MCF 10A (cell line): ENCODE measurements around the gene CA10. TPM values are rescaled to one million over a fixed set of nuclear protein-coding genes. Genes with fewer than 3 reads are reported as not detected.

Experiments used
- BruUV-seq: library from RNA; stranded (reverse); fragments of 400-500 nt; replicated peaks from 2 replicates; lab custom pipeline; 2021; lab: Mats Ljungman, UMichigan
- CTCF ChIA-PET: fragments of 300-600 bp; sonication (Branson Sonifier 250); formaldehyde crosslinking; extraction: SDS; loops from one replicate; lab custom pipeline; 2021; ENCODE audit warnings: antibody characterized with exemption, inconsistent platforms; lab: Yijun Ruan, JAX
- POLR2A ChIA-PET: fragments of 300-600, 350-650 bp; sonication (Branson Sonifier 250); formaldehyde crosslinking; extraction: SDS; loops from one replicate; lab custom pipeline; 2020; ENCODE audit warnings: antibody characterized with exemption, inconsistent platforms; lab: Yijun Ruan, JAX
- DNase-seq: peaks from one replicate; pipeline ENCODE4 v3.0.0-alpha.2; 2018; ENCODE audit not compliant: unreplicated experiment
- H3K27ac Mint-ChIP-seq: one replicate; pipeline ENCODE4 v1.8.0; 2022; ENCODE audit warnings: mild to moderate bottlenecking, low read depth, mixed read lengths; ENCODE audit not compliant: unreplicated experiment
- H3K27me3 Mint-ChIP-seq: one replicate; pipeline ENCODE4 v1.8.0; 2022; ENCODE audit warnings: mixed read lengths; ENCODE audit not compliant: insufficient read depth, unreplicated experiment
- H3K36me3 Mint-ChIP-seq: one replicate; pipeline ENCODE4 v1.8.0; 2022; ENCODE audit warnings: mild to moderate bottlenecking, moderate library complexity, mixed read lengths; ENCODE audit not compliant: insufficient read depth, unreplicated experiment
- H3K4me1 Mint-ChIP-seq: one replicate; pipeline ENCODE4 v1.8.0; 2022; ENCODE audit warnings: mixed read lengths; ENCODE audit not compliant: insufficient read depth, unreplicated experiment
- H3K4me3 Mint-ChIP-seq: one replicate; pipeline ENCODE4 v1.8.0; 2022; ENCODE audit warnings: mild to moderate bottlenecking, moderate library complexity, mixed read lengths; ENCODE audit not compliant: unreplicated experiment
- H3K9me3 Mint-ChIP-seq: one replicate; pipeline ENCODE4 v1.8.0; 2022; ENCODE audit warnings: mixed read lengths; ENCODE audit not compliant: unreplicated experiment
- intact Hi-C: fragments of 100-400 bp; cut with micrococcal nuclease; formaldehyde crosslinking; loops from 2 replicates; pipeline ENCODE4 v1.14.1; 2022
- total RNA-seq: library from RNA; stranded (reverse); gene quantifications from 2 replicates; pipeline ENCODE4 v1.2.3, GENCODE V29; 2022
- TF ChIP-seq, protein P1 (sequence below): fragments of 200-600 bp; IDR thresholded peaks from one replicate; pipeline ENCODE4 v1.8.0; 2022; ENCODE audit warnings: antibody characterized with exemption, mild to moderate bottlenecking; ENCODE audit not compliant: unreplicated experiment

CA10 gene
- total RNA-seq, 1 experiment from 2014 or later: not detected

DNA sequence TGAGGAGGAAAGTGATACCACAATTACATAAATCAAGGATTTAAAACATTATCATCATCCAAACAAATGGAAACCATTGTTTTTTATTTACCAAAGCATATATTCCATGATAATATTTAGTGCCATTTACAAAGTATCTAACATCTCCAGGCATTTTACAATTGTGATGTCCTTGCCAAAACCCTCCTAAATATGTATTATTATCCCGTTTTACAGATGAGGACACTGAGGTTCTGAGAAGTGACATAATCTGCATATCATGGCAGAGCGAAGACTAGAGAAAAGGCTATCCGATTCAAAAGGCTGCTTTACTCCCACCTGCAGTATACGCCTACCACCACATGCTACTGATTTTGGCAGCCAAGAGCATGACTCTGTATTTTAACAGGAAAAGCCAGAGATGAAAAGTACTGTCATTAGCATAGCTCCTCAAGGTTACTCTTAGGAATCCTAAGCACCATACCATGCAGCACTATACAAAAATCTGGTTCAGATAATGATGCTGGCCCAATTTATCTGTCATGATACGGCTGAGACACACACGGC lies 301.4 kb downstream of the CA10 start:
- Mint-ChIP-seq H3K27ac (no peak overlapping the region), H3K9me3 (no peaks in the 10 kb centered on the region), H3K27me3 (peaks cover 50% of the 10 kb centered on the region), H3K36me3 (no peaks in the 10 kb centered on the region), H3K4me1 (no peaks in the 10 kb centered on the region), H3K4me3 (no peak overlapping the region)
- BruUV-seq: no TSS peak
- CTCF ChIA-PET: no interaction called here
- intact Hi-C loops: no loop called here
- POLR2A ChIA-PET: no interaction called here
- TF ChIP-seq, protein P1, sequence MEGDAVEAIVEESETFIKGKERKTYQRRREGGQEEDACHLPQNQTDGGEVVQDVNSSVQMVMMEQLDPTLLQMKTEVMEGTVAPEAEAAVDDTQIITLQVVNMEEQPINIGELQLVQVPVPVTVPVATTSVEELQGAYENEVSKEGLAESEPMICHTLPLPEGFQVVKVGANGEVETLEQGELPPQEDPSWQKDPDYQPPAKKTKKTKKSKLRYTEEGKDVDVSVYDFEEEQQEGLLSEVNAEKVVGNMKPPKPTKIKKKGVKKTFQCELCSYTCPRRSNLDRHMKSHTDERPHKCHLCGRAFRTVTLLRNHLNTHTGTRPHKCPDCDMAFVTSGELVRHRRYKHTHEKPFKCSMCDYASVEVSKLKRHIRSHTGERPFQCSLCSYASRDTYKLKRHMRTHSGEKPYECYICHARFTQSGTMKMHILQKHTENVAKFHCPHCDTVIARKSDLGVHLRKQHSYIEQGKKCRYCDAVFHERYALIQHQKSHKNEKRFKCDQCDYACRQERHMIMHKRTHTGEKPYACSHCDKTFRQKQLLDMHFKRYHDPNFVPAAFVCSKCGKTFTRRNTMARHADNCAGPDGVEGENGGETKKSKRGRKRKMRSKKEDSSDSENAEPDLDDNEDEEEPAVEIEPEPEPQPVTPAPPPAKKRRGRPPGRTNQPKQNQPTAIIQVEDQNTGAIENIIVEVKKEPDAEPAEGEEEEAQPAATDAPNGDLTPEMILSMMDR: no peak
- no peak for DNase-seq

GRCh38 chr17:51855806-51856205 lies 302.7 kb downstream of the CA10 start:
- CTCF ChIA-PET: no interaction called here
- H3K27me3 Mint-ChIP-seq: peaks cover 41% of the 10 kb centered on the region
- H3K4me3 Mint-ChIP-seq: no peak overlapping the region
- DNase-seq: no peak
- no TSS peak for BruUV-seq
- intact Hi-C loops: no loop called here
- POLR2A ChIA-PET: no interaction called here
- no peak overlapping the region for H3K27ac Mint-ChIP-seq
- H3K9me3 Mint-ChIP-seq: no peaks in the 10 kb centered on the region
- TF ChIP-seq, protein P1: no peak
- H3K4me1 Mint-ChIP-seq: no peaks in the 10 kb centered on the region
- H3K36me3 Mint-ChIP-seq: no peaks in the 10 kb centered on the region

GRCh38 chr17:51853857-51854256 lies 304.7 kb downstream of the CA10 start:
- no TSS peak for BruUV-seq
- no peak overlapping the region for H3K4me3 Mint-ChIP-seq
- H3K4me1 Mint-ChIP-seq: no peaks in the 10 kb centered on the region
- no peak overlapping the region for H3K27ac Mint-ChIP-seq
- H3K9me3 Mint-ChIP-seq: no peaks in the 10 kb centered on the region
- TF ChIP-seq, protein P1: no peak
- ChIA-PET POLR2A (no interaction called here), CTCF (no interaction called here)
- no peaks in the 10 kb centered on the region for H3K36me3 Mint-ChIP-seq
- intact Hi-C loops: no loop called here
- H3K27me3 Mint-ChIP-seq: peaks cover 38% of the 10 kb centered on the region
- peak; percentile 3 for DNase-seq

DNA sequence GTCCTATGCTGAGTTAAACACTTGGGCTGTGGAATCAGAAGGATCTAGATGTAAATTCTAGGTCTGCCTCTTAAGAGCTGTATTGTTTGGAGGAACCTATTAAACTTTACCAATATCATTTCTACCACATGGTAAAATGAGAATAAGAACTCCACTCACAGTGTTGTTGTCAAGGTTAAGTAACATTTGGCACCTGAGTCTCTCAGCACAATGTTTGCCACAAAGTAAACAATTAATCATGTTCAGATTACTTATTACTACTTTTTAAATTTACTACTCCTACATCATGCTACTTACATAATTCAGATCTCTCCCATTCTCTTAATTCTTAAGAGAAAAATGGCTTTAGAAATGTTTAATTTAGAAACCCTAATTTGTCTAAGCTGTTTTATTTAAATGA lies 305.9 kb downstream of the CA10 start:
- H3K4me3 Mint-ChIP-seq: no peak overlapping the region
- H3K27ac Mint-ChIP-seq: no peak overlapping the region
- peaks cover 33% of the 10 kb centered on the region for H3K27me3 Mint-ChIP-seq
- DNase-seq: no peak
- intact Hi-C loops: no loop called here
- BruUV-seq: no TSS peak
- ChIA-PET CTCF (no interaction called here), POLR2A (no interaction called here)
- H3K4me1 Mint-ChIP-seq: peaks cover 6% of the 10 kb centered on the region
- no peaks in the 10 kb centered on the region for H3K36me3 Mint-ChIP-seq
- no peaks in the 10 kb centered on the region for H3K9me3 Mint-ChIP-seq
- TF ChIP-seq, protein P1: no peak
